22Rv1 (cell line): Measurements from ENCODE around the gene BPIFB2.

ENCODE experiments used
- H3K27ac ChIP-seq: fragments of 450-650 bp; 2 replicates; pipeline ENCODE4 v1.5.1; 2017
- ZFX ChIP-seq: fragments of 450-650 bp; IDR thresholded peaks from 2 replicates; pipeline ENCODE4 v1.6.1; 2017; ENCODE audit warnings: antibody characterized with exemption, borderline replicate concordance
- TF ChIP-seq, protein P1 (sequence below): fragments of 450-650 bp; IDR thresholded peaks from 2 replicates; pipeline ENCODE4 v1.5.1; 2017; ENCODE audit warnings: mild to moderate bottlenecking

BPIFB2 gene

DNA sequence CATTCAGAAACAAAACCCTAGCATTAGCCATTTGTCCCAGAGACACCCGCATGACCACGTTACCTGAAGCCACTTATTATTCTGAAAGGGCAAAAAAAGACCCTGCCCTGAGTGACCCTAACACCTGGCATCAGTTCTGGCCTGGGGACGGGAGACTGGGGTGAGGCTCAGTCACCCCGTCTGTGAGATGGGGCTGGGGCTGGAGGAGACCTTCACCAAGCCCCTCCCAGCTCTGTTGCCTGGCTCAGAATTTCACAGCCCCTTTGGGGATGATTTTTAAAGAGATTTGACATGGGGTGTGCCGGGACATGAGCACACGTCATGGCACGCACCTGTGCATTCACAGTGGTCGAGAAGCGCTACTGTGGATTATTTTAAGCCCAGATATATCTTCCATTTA lies 22.6 kb downstream of the BPIFB2 start:
- H3K27ac ChIP-seq, result no peak overlapping the region
- no peak for TF ChIP-seq ZFX
- TF ChIP-seq, protein P1, sequence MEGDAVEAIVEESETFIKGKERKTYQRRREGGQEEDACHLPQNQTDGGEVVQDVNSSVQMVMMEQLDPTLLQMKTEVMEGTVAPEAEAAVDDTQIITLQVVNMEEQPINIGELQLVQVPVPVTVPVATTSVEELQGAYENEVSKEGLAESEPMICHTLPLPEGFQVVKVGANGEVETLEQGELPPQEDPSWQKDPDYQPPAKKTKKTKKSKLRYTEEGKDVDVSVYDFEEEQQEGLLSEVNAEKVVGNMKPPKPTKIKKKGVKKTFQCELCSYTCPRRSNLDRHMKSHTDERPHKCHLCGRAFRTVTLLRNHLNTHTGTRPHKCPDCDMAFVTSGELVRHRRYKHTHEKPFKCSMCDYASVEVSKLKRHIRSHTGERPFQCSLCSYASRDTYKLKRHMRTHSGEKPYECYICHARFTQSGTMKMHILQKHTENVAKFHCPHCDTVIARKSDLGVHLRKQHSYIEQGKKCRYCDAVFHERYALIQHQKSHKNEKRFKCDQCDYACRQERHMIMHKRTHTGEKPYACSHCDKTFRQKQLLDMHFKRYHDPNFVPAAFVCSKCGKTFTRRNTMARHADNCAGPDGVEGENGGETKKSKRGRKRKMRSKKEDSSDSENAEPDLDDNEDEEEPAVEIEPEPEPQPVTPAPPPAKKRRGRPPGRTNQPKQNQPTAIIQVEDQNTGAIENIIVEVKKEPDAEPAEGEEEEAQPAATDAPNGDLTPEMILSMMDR, result no peak

DNA sequence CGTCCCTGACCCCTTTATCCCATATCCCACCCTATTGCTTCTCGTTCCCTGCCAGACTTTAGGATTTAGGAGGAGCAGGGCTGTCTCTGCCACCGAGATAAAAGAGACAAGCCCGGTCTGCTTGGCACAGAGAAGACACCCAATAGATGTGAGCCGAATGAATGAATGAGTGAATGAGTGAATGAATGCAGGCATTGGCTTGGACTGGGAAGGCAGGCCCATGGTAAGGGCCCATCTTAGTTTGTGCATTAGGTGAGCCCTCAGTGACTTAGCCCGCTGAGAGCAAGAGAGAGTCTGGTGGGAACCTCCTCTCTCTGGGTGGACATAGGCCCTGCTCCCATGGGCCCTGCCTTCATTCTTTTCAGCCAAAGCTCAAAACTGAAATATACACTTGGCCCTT lies 23.1 kb downstream of the BPIFB2 start:
- H3K27ac ChIP-seq, result no peak overlapping the region
- no peak for TF ChIP-seq ZFX
- TF ChIP-seq, protein P1, result no peak

DNA sequence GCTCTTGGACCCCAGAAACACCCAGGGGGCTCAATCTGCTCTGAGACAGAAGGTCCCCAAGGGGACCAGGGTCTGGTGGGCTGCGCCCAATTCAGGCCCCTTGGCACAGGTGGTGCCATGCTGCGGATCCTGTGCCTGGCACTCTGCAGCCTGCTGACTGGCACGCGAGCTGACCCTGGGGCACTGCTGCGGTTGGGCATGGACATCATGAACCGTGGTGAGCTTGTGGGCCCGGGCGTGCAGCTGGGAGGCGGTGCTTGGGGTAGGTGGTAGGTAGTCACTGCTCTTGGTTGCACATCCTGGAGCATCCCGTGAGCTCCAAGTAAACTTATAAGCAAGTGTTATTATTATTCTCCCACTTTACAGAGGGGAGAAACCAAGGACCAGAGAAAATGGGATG lies 24.0 kb downstream of the BPIFB2 start, which contains the start of gene BPIFB6:
Gene BPIFB6 (plus strand): TSS at position 118 of the 400 bp plus-strand sequence. CDS start 0 bp downstream, at position 118.
- no peak within 1 kb of the TSS for H3K27ac ChIP-seq
- TF ChIP-seq ZFX, result no peak
- TF ChIP-seq, protein P1, result no peak

DNA sequence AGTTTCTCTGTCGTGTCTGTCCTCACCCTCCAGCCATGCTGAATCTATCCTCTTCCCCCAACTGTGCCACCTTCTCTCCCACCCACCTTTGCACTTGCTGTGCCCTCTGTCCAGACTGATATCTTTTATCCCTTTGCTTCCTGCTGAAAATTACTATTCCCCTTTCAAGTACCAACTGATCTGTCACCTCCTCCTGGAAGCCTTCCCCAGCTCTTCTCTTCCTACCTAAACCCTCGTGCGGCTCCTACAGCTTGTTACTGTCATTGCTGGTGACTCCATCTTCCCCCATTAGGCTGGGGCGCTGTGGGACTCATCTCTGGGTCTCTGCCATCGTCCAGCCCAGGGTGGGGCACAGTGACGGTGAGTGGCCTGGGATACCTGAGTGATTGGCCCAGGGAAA lies 25.1 kb downstream of the BPIFB2 start:
- TF ChIP-seq ZFX, result no peak
- TF ChIP-seq, protein P1, result no peak
- no peak overlapping the region for H3K27ac ChIP-seq

DNA sequence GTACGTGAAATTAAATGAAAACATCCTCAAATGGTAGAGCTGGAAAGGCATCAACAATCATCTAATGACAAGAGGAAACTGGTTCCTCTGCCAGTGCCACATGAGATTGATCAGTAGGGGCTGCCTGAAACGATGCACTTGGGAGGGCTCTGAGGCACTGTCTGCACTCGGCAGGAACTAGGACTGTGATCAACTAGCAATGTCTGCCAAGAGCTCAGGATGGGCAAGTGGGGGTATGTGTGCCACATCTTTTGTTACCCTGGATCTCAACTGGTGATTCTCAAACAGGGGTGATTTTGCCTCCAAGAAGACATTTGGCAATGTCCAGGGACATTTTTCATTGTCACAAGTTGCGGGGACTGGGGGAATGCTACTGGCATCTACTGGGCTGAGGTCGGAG lies 25.9 kb downstream of the BPIFB2 start:
- TF ChIP-seq, protein P1, result no peak
- TF ChIP-seq ZFX, result no peak
- H3K27ac ChIP-seq, result no peak overlapping the region

DNA sequence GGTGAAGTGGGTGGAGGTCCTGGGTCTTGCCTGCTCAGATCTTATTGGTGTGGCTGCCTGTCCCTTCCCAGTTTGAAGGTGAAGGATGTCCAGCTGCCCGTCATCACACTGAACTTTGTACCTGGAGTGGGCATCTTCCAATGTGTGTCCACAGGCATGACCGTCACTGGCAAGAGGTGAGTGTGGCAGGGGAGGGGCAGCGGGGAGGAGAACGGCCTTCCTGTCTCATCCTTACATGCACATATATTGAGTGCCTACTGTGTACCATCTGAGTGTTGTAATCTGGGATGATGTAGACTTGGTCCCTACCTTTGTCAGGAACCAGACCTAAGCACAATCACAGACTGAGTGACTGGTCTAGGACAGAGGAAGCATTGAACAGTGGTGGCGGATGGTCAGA lies 26.6 kb downstream of the BPIFB2 start:
- no peak overlapping the region for H3K27ac ChIP-seq
- TF ChIP-seq ZFX, result no peak
- TF ChIP-seq, protein P1, result no peak

DNA sequence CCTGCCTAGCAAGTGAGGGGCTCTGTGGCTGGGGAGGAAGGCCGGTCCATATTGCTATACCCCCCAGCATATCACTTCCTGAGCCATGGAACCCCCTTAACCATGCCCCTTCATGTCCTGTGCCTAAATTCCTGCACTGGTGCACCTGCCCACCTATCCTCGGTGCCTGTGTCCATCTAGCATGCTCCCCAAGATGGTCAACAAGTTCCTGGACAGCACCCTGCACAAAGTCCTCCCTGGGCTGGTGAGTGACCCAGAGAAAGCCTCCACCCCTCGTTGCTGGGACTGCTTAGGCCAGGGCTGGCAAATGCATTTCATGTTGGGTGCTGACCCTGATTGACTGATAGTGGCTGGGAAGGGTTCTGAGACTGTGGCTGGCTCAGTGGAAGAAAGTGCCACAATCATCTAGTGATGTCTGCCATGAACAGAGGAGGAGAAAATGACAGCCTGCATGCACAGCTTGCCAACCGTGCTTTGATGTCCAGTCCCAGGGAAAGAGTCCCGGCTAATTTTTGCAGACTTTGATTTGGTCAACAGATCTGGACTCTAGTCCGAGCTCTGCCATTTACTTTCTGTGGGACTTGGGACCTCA lies 27.5 kb downstream of the BPIFB2 start:
- TF ChIP-seq, protein P1, result no peak
- no peak for TF ChIP-seq ZFX
- no peak overlapping the region for H3K27ac ChIP-seq
